ENCODE data around the gene ZNF546.
"Not testable (repeated sequence)": the region's sequence is repeated elsewhere in the genome, so short reads cannot be mapped to it uniquely, and the experiment has no call there.

ZNF546 gene

GRCh38 chr19:40041718-40042117 is 44.9 kb downstream of the ZNF546 start:
- H3K27me3 ChIP-seq (ENCODE audit: low read depth); H3K9me3 ChIP-seq; H3K4me3 ChIP-seq; in situ Hi-C loops (cut with MboI; ENCODE audit: low sequenced_read_pairs); DNase-seq (ENCODE audit: low spot score in 2 of 2); H3K4me1 ChIP-seq: not testable (repeated sequence)
- H3K36me3 ChIP-seq (replicated peaks): peaks cover 20% of the 10 kb centered on the region

- H3K27me3 ChIP-seq (ENCODE audit: low read depth): no peaks in the 10 kb centered on the region
- DNase-seq (ENCODE audit: low spot score in 2 of 2): no peak
- in situ Hi-C loops (cut with MboI; ENCODE audit: low sequenced_read_pairs): no loop called here
- H3K36me3 ChIP-seq (replicated peaks): peaks cover 4% of the 10 kb centered on the region
- H3K9me3 ChIP-seq: peaks cover 5% of the 10 kb centered on the region; the same call in 1 of the 2 replicates
- no peaks in the 10 kb centered on the region; the same call in 1 of the 2 replicates for H3K4me1 ChIP-seq
- H3K4me3 ChIP-seq: no peak overlapping the region
Measured at GRCh38 chr19:40053491-40053890, 56.6 kb downstream of the ZNF546 start.

DNA sequence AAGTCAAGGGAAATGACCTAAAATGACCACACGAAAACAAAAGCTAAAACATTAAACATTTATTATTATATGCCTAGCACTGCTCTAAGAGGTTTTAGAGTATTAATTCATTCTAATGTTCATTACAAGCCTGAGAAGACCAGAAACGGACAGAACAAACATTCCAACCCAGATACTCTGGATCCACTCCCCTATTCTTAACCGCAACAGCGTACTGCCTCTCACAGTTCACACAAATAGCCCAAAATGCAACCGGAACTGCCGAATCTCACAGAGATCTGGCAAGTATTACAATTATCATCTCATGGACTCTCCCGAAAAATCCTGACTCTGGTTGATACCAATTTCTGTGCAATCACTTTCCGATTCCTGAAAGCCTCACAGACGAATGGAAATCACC is 57.8 kb downstream of the ZNF546 start:
- peak overlapping the region; percentile 60 for H3K4me3 ChIP-seq
- peaks cover 10% of the 10 kb centered on the region; the same call in 1 of the 2 replicates for H3K9me3 ChIP-seq
- DNase-seq (ENCODE audit: low spot score in 2 of 2): no peak
- no peaks in the 10 kb centered on the region; the same call in 1 of the 2 replicates for H3K4me1 ChIP-seq
- in situ Hi-C loops (cut with MboI; ENCODE audit: low sequenced_read_pairs): no loop called here
- no peaks in the 10 kb centered on the region for H3K27me3 ChIP-seq (ENCODE audit: low read depth)
- H3K36me3 ChIP-seq (replicated peaks): peaks cover 4% of the 10 kb centered on the region; the same call in 1 of the 2 replicates

DNA sequence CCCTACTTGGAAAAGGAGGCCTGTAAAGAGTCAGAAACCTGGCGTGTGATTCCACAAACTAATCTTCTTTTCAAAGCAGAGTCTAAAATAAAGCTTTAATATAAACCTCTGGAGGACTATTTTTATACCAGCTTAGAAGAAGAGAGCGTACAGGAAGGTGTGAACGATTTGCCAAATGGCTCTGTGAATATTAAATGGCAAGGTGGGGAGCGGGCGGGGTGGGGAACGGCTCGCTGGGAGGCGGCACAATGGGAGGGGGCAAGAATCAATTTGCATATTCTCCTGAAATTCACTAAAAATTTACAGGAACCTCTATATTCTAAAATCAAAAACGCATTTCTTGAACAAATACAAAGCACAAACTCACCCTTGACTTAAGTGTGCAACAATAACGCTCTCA is 58.2 kb downstream of the ZNF546 start:
- Histone ChIP-seq H3K9me3 (peaks cover 11% of the 10 kb centered on the region; the same call in 1 of the 2 replicates), H3K27me3 (ENCODE audit: low read depth) (no peaks in the 10 kb centered on the region), H3K4me1 (no peaks in the 10 kb centered on the region; the same call in 1 of the 2 replicates), H3K4me3 (peak overlapping the region; percentile 60), H3K36me3 (replicated peaks) (peaks cover 4% of the 10 kb centered on the region; the same call in 1 of the 2 replicates)
- in situ Hi-C loops (cut with MboI; ENCODE audit: low sequenced_read_pairs): no loop called here
- DNase-seq (ENCODE audit: low spot score in 2 of 2): no peak

DNA sequence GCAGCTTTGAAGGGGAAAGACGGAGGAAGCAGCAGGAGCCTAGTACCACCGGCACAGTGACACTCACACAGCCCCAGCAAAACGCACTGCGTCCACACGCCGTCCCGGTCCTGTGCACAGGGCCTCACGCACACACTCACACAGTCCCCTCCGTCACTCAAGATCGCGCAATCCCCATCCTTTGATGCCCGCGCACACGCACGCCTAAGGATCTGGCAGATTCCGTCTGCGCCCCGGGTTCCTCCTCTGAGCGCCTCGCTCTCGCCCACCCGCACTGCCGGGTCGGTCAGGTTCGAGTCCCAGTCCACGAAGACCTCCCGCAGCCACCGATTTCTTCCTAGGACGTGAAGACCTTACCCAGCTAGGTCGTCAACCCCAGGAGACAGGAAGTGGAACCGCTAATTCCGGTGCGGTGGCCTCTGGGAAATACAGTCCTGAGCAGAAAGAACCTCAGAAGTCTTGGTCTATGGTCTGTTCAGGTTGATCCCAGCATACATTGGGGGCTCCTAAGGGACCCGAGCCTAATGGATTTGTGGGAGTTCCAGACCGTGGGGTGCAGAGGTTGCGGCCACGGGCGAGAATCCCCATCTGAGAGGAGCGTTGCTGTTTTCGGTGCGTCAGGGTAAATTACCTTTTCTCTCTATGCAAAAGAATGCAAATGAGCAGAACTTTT is 59.1 kb downstream of the ZNF546 start, which contains the start of gene ZNF780B:
TSS of gene ZNF780B (minus strand) at position 400 of the 673 bp plus-strand sequence. CDS start 5,899 bp downstream, outside the sequence.
- in situ Hi-C loops (cut with MboI; ENCODE audit: low sequenced_read_pairs): no loop called here
- Histone ChIP-seq H3K9me3 (peaks cover 11% of the 10 kb centered on the region; the same call in 1 of the 2 replicates), H3K27me3 (ENCODE audit: low read depth) (no peaks in the 10 kb centered on the region), H3K36me3 (replicated peaks) (peaks cover 4% of the 10 kb centered on the region; the same call in 1 of the 2 replicates), H3K4me1 (no peaks in the 10 kb centered on the region; the same call in 1 of the 2 replicates), H3K4me3 (peak within 1 kb of the TSS; percentile 60)
- peak; percentile 73 to 75 for DNase-seq (ENCODE audit: low spot score in 2 of 2)

- no peak for DNase-seq (ENCODE audit: low spot score in 2 of 2)
- Histone ChIP-seq H3K9me3 (peaks cover 11% of the 10 kb centered on the region; the same call in 1 of the 2 replicates), H3K27me3 (ENCODE audit: low read depth) (no peaks in the 10 kb centered on the region), H3K36me3 (replicated peaks) (peaks cover 4% of the 10 kb centered on the region; the same call in 1 of the 2 replicates), H3K4me3 (peak overlapping the region; percentile 60), H3K4me1 (no peaks in the 10 kb centered on the region; the same call in 1 of the 2 replicates)
- in situ Hi-C loops (cut with MboI; ENCODE audit: low sequenced_read_pairs): no loop called here
Measured at GRCh38 chr19:40056505-40056904, 59.6 kb downstream of the ZNF546 start.

DNA sequence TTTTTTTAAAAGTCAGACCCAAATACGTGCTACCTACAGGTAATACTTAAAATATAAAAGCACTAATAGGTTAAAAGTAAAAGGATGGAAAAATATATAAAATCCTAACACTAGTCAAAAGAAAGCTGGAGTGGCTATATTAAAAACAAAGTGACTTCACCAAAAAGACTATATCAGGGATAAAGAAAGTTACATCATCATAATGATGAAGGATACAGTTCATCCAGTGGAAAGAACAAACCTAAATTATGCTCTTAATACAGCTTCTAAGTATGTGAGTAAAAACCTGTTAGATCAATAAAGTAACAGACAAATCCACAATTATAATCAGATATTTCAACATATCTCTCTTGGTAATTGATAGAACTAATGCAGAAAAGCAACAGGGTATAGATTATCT is 60.3 kb downstream of the ZNF546 start:
- no peak for DNase-seq (ENCODE audit: low spot score in 2 of 2)
- Histone ChIP-seq H3K4me3 (no peak overlapping the region), H3K4me1 (no peaks in the 10 kb centered on the region; the same call in 1 of the 2 replicates), H3K27me3 (ENCODE audit: low read depth) (no peaks in the 10 kb centered on the region), H3K9me3 (peaks cover 11% of the 10 kb centered on the region; the same call in 1 of the 2 replicates), H3K36me3 (replicated peaks) (peaks cover 4% of the 10 kb centered on the region; the same call in 1 of the 2 replicates)
- in situ Hi-C loops (cut with MboI; ENCODE audit: low sequenced_read_pairs): no loop called here

GRCh38 chr19:40059624-40060023 is 62.8 kb downstream of the ZNF546 start:
- Histone ChIP-seq H3K27me3 (ENCODE audit: low read depth) (no peaks in the 10 kb centered on the region), H3K9me3 (peaks cover 6% of the 10 kb centered on the region; the same call in 1 of the 2 replicates), H3K4me1 (no peaks in the 10 kb centered on the region; the same call in 1 of the 2 replicates), H3K4me3 (no peak overlapping the region), H3K36me3 (replicated peaks) (no peaks in the 10 kb centered on the region)
- in situ Hi-C loops (cut with MboI; ENCODE audit: low sequenced_read_pairs): no loop called here
- DNase-seq (ENCODE audit: low spot score in 2 of 2): no peak

DNA sequence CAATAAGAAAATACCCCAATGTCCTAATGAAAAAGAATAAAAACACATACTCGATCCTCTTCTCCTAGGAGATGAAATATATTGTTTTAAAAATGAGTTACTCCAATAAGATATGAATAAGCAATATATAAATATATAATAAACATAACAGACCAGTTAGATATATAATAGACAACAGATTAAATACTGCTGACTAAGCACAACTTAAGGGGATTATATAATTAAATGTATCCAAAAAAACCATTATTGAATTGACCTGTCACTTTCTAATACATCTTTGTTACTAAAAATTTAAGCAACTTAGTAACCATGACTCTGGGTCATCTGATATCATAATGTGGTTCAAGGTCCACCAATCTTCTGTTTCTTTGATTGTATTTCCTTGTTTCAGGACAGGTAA is 73.2 kb downstream of the ZNF546 start:
- Histone ChIP-seq H3K27me3 (ENCODE audit: low read depth) (no peaks in the 10 kb centered on the region), H3K4me3 (no peak overlapping the region), H3K9me3 (peaks cover 5% of the 10 kb centered on the region), H3K36me3 (replicated peaks) (peaks cover 10% of the 10 kb centered on the region), H3K4me1 (no peaks in the 10 kb centered on the region)
- in situ Hi-C loops (cut with MboI; ENCODE audit: low sequenced_read_pairs): no loop called here
- DNase-seq (ENCODE audit: low spot score in 2 of 2): no peak

All from HAP-1 (cell line).